Lung (tissue), 12 donors: ENCODE measurements around the gene PTPRE. TPM values are rescaled to one million over a fixed set of nuclear protein-coding genes. Genes with fewer than 3 reads are reported as not detected.

ENCODE experiments used
- ATAC-seq: fragments of 200-7000 bp; cut with Tn5 transposase; one replicate; pipeline ENCODE4 v1.9.1; 2020; ENCODE audit warnings: moderate number of reproducible peaks; ENCODE audit not compliant: insufficient read depth, low FRiP score
- DNase-seq, 3 donors: peaks; one replicate each; pipeline ENCODE4 v3.0.0-alpha.2; 2013 to 2017
- H3K27ac ChIP-seq, 2 donors: one replicate each; pipeline ENCODE4 v1.5.1; 2013; ENCODE audit warnings: mild to moderate bottlenecking in 2 of 2, moderate library complexity in 2 of 2, control low read depth in 1 of 2, inconsistent platforms in 1 of 2, low read depth in 1 of 2, low read length in 1 of 2
- H3K27me3 ChIP-seq, 3 donors: one replicate each; pipeline ENCODE4 v1.5.1; 2013; ENCODE audit warnings: low read length in 2 of 3; ENCODE audit not compliant: control insufficient read depth in 3 of 3, insufficient read depth in 3 of 3
- H3K36me3 ChIP-seq, 4 donors: one replicate each; pipeline ENCODE4 v1.5.1; 2013; ENCODE audit warnings: low read length in 4 of 4, mild to moderate bottlenecking in 1 of 4, moderate library complexity in 1 of 4; ENCODE audit not compliant: control insufficient read depth in 4 of 4, insufficient read depth in 4 of 4
- H3K4me1 ChIP-seq, 5 donors: one replicate each; pipeline ENCODE4 v1.5.1; 2013; ENCODE audit warnings: low read length in 5 of 5, mild to moderate bottlenecking in 2 of 5, moderate library complexity in 1 of 5; ENCODE audit not compliant: control insufficient read depth in 5 of 5, insufficient read depth in 5 of 5
- H3K4me3 ChIP-seq: one replicate; pipeline ENCODE4 v1.5.1; 2013; ENCODE audit warnings: mild to moderate bottlenecking, control low read depth, moderate library complexity
- H3K9ac ChIP-seq, 2 donors: one replicate each; pipeline ENCODE4 v1.5.1; 2013; ENCODE audit warnings: low read length in 2 of 2, control low read depth in 1 of 2; ENCODE audit not compliant: insufficient read depth in 1 of 2
- H3K9me3 ChIP-seq, 4 donors: one replicate each; pipeline ENCODE4 v1.5.1; 2013; ENCODE audit warnings: low read length in 3 of 4, mild to moderate bottlenecking in 1 of 4, moderate library complexity in 1 of 4; ENCODE audit not compliant: control insufficient read depth in 4 of 4, insufficient read depth in 3 of 4
- WGBS, 2 donors: extraction: QIAGEN DNeasy Blood & Tissue Kit; methylation state at CpG; one replicate each; pipeline ENCODE4 v1.1.7; 2013; 5-methylcytosine and 5-hydroxymethylcytosine counted together
- polyA plus RNA-seq, 2 donors: library from polyadenylated mRNA; stranded (reverse); fragments of 200-250 nt; gene quantifications; one replicate each; pipeline ENCODE4 v1.2.1, GENCODE V29; 2013
- total RNA-seq, 2 donors: library from RNA; depleted of rRNA in 1 of 2; stranded (reverse); fragments of >200 nt in 1 of 2; gene quantifications; one replicate each; pipeline ENCODE4 v1.2.1, GENCODE V29; 2014 to 2021
- TF ChIP-seq, protein P1 (sequence below): IDR thresholded peaks from 2 replicates; pipeline ENCODE4 v1.5.1; 2012; ENCODE audit warnings: mild to moderate bottlenecking; ENCODE audit errors: control extremely low read depth, extremely low read depth
- donor health status: control.
- donor health status: control.
- donor health status: Bipolar disorder and iron deficiency.
- donor health status: healthy.
- donor health status: DM: yes; HTN: yes; CAD: no.

The PTPRE gene
- total and polyA plus RNA-seq, 4 donors, result 15.5 to 68.7 (median 36.5) TPM

DNA sequence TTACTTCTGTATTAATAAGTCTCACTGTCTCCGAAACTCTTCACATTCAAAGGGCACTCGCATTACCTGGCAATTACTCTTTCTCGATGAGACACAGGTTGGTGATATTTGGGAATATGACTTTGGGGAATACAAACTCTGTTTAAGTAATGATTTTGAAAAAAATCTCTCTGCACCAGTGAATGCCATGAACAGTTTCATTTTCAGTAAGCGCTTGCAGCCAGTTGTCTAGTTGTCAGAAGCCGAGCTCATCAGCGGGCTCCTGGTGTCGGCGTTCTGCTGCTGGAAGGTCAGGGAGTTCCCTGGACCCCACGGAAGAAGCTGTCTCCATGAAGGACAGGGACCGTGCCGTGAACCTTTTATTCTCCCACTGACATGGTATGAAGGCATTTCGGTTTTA is 57.7 kb downstream of the PTPRE start:
- WGBS, 2 donors, result 71 to 85% methylated on average over 12 of the region's 12 CpGs
- Histone ChIP-seq H3K27ac (no peak overlapping the region), H3K4me3 (no peak overlapping the region)

DNA sequence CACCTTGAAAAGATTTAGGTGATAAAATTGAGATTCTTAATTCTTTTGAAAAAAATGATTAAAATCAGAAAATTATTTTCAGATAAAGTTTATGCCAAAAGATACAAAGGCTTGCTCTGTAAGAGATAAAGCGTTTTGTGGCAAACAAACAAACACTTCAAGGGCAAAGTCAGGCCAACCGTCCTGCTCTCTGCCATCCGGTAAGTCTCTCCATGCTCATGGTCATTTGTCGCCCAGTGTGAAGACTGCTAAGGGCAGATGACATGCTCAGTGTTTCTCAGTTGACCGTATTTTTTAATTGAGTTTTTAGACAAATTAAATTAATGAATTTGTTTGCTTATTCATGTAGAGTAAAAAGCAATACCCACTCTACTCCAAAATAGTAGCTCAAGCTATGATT is 60.0 kb downstream of the PTPRE start:
- H3K4me1 ChIP-seq, result peaks cover 0 to 15% (median 0%) of the 10 kb centered on the region in 5 donors
- ATAC-seq (no peak), DNase-seq (no peak)
- H3K36me3 ChIP-seq, result peaks cover 0 to 2% (median 0%) of the 10 kb centered on the region in 4 donors
- no peak overlapping the region for H3K27ac ChIP-seq
- no peak overlapping the region for H3K9ac ChIP-seq
- no peaks in the 10 kb centered on the region for H3K9me3 ChIP-seq
- TF ChIP-seq, protein P1, sequence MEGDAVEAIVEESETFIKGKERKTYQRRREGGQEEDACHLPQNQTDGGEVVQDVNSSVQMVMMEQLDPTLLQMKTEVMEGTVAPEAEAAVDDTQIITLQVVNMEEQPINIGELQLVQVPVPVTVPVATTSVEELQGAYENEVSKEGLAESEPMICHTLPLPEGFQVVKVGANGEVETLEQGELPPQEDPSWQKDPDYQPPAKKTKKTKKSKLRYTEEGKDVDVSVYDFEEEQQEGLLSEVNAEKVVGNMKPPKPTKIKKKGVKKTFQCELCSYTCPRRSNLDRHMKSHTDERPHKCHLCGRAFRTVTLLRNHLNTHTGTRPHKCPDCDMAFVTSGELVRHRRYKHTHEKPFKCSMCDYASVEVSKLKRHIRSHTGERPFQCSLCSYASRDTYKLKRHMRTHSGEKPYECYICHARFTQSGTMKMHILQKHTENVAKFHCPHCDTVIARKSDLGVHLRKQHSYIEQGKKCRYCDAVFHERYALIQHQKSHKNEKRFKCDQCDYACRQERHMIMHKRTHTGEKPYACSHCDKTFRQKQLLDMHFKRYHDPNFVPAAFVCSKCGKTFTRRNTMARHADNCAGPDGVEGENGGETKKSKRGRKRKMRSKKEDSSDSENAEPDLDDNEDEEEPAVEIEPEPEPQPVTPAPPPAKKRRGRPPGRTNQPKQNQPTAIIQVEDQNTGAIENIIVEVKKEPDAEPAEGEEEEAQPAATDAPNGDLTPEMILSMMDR, result no peak
- 90 to 97% methylated on average over 5 of the region's 5 CpGs for WGBS, 2 donors
- H3K4me3 ChIP-seq, result no peak overlapping the region
- H3K27me3 ChIP-seq, result no peaks in the 10 kb centered on the region

More for the DNA sequence above, 57.7 kb downstream of the PTPRE start:
- peaks cover 0 to 2% (median 0%) of the 10 kb centered on the region in 4 donors for H3K36me3 ChIP-seq
- no peak overlapping the region for H3K9ac ChIP-seq
- no peaks in the 10 kb centered on the region for H3K27me3 ChIP-seq
- TF ChIP-seq, protein P1, result no peak
- H3K4me1 ChIP-seq, result peaks cover 0 to 10% (median 0%) of the 10 kb centered on the region in 5 donors
- DNase-seq, result no peak
- ATAC-seq, result no peak
- H3K9me3 ChIP-seq, result no peaks in the 10 kb centered on the region

GRCh38 chr10:127968027-127968441 is 61.1 kb downstream of the PTPRE start:
- no peaks in the 10 kb centered on the region for H3K9me3 ChIP-seq
- peaks cover 0 to 15% (median 0%) of the 10 kb centered on the region in 5 donors for H3K4me1 ChIP-seq
- H3K36me3 ChIP-seq, result peaks cover 0 to 2% (median 0%) of the 10 kb centered on the region in 4 donors
- H3K9ac ChIP-seq, result no peak overlapping the region
- TF ChIP-seq, protein P1, result no peak
- H3K4me3 ChIP-seq, result no peak overlapping the region
- 56 to 67% methylated on average over 3 of the region's 3 CpGs for WGBS, 2 donors
- ATAC-seq, result no peak
- no peaks in the 10 kb centered on the region for H3K27me3 ChIP-seq
- peak overlapping the region; percentile 24 to 43 for H3K27ac ChIP-seq
- no peak for DNase-seq

DNA sequence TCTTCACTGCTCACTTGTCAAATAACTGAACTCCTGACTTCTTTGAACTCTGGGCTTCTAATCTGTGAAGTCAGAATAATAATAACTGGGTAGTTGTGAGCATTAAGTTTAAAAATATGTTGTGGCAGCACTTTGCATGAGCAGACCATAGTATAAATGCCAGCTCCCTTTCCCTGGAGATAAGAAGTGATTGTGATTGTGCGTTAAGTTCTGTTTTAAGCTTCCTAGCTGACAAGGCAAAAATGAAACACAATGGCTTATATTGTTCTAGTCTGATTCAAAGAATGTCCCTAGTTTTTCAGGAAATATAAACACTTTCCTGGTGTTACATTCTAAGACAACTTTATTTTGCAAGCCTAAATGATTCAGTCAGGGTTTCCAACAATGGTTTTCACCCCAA is 61.8 kb downstream of the PTPRE start:
- Histone ChIP-seq H3K4me1 (peaks cover 0 to 16% (median 0%) of the 10 kb centered on the region in 5 donors), H3K27ac (peak overlapping the region in 1 of 2 donors; percentile 24), H3K4me3 (no peak overlapping the region), H3K36me3 (peaks cover 0 to 2% (median 0%) of the 10 kb centered on the region in 4 donors), H3K9ac (no peak overlapping the region), H3K27me3 (no peaks in the 10 kb centered on the region), H3K9me3 (no peaks in the 10 kb centered on the region)
- ATAC-seq, result no peak
- no peak for DNase-seq
- 63 to 78% methylated on average over 1 of the region's 1 CpG for WGBS, 2 donors
- TF ChIP-seq, protein P1, result no peak
